Panc1 (cell line): ENCODE results near the gene BCL2L11. TPM values are rescaled to one million over a fixed set of nuclear protein-coding genes. Genes with fewer than 3 reads are reported as not detected.

Experiments
- ATAC-seq: fragments of 200-7000 bp; cut with Tn5 transposase; 2 replicates; pipeline ENCODE4 v1.9.1; 2020; ENCODE audit warnings: mild to moderate bottlenecking, moderate library complexity
- BruUV-seq: library from RNA; stranded (reverse); fragments of 400-500 nt; replicated peaks from 2 replicates; lab custom pipeline; 2021; lab: Mats Ljungman, UMichigan
- CTCF ChIA-PET: fragments of 300-600 bp; sonication (Branson Sonifier 250); formaldehyde crosslinking; loops from one replicate; lab custom pipeline; 2022; ENCODE audit warnings: antibody characterized with exemption; lab: Charles Lee
- POLR2A ChIA-PET: fragments of 300-600 bp; sonication (Branson Sonifier 250); formaldehyde crosslinking; loops from one replicate; lab custom pipeline; 2022; ENCODE audit warnings: antibody characterized with exemption; lab: Charles Lee
- DNase-seq: peaks from one replicate; pipeline ENCODE4 v3.0.0-alpha.2; 2010; ENCODE audit warnings: low read depth, low spot score
- H3K27ac ChIP-seq: 2 replicates; pipeline ENCODE4 v1.5.1; 2011; ENCODE audit warnings: mild to moderate bottlenecking, low read length, inconsistent platforms
- H3K27me3 ChIP-seq: fragments of 200-500 bp; sonication (Bioruptor generic); 2 replicates; pipeline ENCODE4 v1.6.0; 2014; ENCODE audit warnings: low read length, inconsistent platforms; ENCODE audit not compliant: control insufficient read depth, insufficient read depth
- H3K36me3 ChIP-seq: fragments of 200-500 bp; sonication (Bioruptor generic); 2 replicates; pipeline ENCODE4 v1.5.1; 2014; ENCODE audit warnings: inconsistent platforms, mild to moderate bottlenecking, low read length, moderate library complexity; ENCODE audit not compliant: control insufficient read depth, insufficient read depth
- H3K4me1 ChIP-seq: 2 replicates; pipeline ENCODE4 v1.5.1; 2011; ENCODE audit warnings: inconsistent platforms, mild to moderate bottlenecking, low read length, moderate library complexity; ENCODE audit not compliant: control insufficient read depth, insufficient read depth
- H3K4me3 ChIP-seq, 2 experiments: 2 replicates each; pipeline ENCODE4 v1.5.1; 2011 to 2012; ENCODE audit warnings: low read depth in 2 of 2, low read length in 2 of 2, mild to moderate bottlenecking in 2 of 2, inconsistent platforms in 1 of 2, moderate library complexity in 1 of 2
- H3K9me3 ChIP-seq: fragments of 200-500 bp; sonication (Bioruptor generic); 2 replicates; pipeline ENCODE4 v1.5.1; 2014; ENCODE audit warnings: low read depth, mild to moderate bottlenecking, inconsistent platforms, low read length, moderate library complexity; ENCODE audit not compliant: control insufficient read depth, insufficient read depth
- POLR2AphosphoS5 ChIP-seq: IDR thresholded peaks from 2 replicates; pipeline ENCODE4 v1.6.1; 2012; ENCODE audit warnings: mild to moderate bottlenecking, low read depth, low read length, moderate library complexity
- SIN3A ChIP-seq: IDR thresholded peaks from 2 replicates; pipeline ENCODE4 v1.6.1; 2012; ENCODE audit warnings: low read depth, mild to moderate bottlenecking, low read length, moderate library complexity, borderline replicate concordance; ENCODE audit not compliant: insufficient read depth
- TCF7L2 ChIP-seq: IDR thresholded peaks from 2 replicates; pipeline ENCODE4 v1.6.1; 2011; ENCODE audit warnings: mild to moderate bottlenecking, low read depth, low read length, inconsistent platforms
- in situ Hi-C: cut with HindIII; loops from 2 replicates; pipeline ENCODE4 v1.10.0; 2016; ENCODE audit warnings: low sequenced_read_pairs, low pct_unique_long_range_greater_than_20kb
- intact Hi-C: fragments of 100-400 bp; cut with micrococcal nuclease; formaldehyde crosslinking; loops from one replicate; pipeline ENCODE4 v1.10.0; 2022; ENCODE audit not compliant: unreplicated experiment
- total RNA-seq: library from RNA; stranded (reverse); gene quantifications from one replicate; pipeline ENCODE4 v1.2.1, GENCODE V29; 2021; ENCODE audit not compliant: unreplicated experiment
- TF ChIP-seq, protein P1 (sequence below): fragments of 450-650 bp; IDR thresholded peaks from 2 replicates; pipeline ENCODE4 v1.5.1; 2017; ENCODE audit warnings: mild to moderate bottlenecking
- TF ChIP-seq, protein P2 (sequence below), 2 experiments: IDR thresholded peaks; 2 replicates each; pipeline ENCODE4 v1.6.1; 2011 to 2012; ENCODE audit warnings: low read depth in 2 of 2, control low read depth in 1 of 2, low read length in 1 of 2, mild to moderate bottlenecking in 1 of 2, moderate library complexity in 1 of 2; ENCODE audit not compliant: insufficient read depth in 1 of 2

Gene BCL2L11
- total RNA-seq, 1 experiment from 2014 or later, result 43.8 TPM

DNA sequence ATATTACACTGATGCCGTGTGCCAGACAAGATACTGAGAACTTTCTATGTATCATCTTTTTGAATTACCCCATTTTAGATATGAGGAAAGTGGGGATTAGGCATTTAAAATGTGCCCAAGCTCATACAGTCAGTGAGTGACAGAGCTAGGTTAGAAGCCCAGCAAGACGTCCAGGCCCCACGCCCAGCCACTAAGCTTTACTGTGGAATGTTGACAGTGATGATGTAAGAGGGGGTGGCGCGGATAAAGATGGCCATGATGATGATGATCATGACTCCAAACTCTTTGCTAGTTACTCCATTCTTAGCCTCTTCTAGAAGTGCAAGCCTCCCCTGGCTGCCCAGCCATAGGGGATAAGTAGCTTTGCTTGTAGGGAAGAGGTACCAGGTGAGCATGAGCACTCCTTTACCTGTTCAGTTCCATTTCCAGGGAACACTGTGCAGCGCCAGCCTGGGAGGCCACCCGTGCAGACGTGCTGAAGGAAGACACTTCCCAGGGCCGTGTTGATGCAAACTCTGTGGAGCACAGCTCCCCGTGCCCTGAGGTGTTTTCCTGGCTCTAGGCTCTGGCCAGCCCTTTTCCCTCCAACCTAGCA, 65.5 kb downstream of the BCL2L11 start:
- TF ChIP-seq, protein P1, sequence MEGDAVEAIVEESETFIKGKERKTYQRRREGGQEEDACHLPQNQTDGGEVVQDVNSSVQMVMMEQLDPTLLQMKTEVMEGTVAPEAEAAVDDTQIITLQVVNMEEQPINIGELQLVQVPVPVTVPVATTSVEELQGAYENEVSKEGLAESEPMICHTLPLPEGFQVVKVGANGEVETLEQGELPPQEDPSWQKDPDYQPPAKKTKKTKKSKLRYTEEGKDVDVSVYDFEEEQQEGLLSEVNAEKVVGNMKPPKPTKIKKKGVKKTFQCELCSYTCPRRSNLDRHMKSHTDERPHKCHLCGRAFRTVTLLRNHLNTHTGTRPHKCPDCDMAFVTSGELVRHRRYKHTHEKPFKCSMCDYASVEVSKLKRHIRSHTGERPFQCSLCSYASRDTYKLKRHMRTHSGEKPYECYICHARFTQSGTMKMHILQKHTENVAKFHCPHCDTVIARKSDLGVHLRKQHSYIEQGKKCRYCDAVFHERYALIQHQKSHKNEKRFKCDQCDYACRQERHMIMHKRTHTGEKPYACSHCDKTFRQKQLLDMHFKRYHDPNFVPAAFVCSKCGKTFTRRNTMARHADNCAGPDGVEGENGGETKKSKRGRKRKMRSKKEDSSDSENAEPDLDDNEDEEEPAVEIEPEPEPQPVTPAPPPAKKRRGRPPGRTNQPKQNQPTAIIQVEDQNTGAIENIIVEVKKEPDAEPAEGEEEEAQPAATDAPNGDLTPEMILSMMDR, result no peak
- TF ChIP-seq SIN3A (no peak), POLR2AphosphoS5 (no peak), TCF7L2 (no peak)
- TF ChIP-seq, protein P2, sequence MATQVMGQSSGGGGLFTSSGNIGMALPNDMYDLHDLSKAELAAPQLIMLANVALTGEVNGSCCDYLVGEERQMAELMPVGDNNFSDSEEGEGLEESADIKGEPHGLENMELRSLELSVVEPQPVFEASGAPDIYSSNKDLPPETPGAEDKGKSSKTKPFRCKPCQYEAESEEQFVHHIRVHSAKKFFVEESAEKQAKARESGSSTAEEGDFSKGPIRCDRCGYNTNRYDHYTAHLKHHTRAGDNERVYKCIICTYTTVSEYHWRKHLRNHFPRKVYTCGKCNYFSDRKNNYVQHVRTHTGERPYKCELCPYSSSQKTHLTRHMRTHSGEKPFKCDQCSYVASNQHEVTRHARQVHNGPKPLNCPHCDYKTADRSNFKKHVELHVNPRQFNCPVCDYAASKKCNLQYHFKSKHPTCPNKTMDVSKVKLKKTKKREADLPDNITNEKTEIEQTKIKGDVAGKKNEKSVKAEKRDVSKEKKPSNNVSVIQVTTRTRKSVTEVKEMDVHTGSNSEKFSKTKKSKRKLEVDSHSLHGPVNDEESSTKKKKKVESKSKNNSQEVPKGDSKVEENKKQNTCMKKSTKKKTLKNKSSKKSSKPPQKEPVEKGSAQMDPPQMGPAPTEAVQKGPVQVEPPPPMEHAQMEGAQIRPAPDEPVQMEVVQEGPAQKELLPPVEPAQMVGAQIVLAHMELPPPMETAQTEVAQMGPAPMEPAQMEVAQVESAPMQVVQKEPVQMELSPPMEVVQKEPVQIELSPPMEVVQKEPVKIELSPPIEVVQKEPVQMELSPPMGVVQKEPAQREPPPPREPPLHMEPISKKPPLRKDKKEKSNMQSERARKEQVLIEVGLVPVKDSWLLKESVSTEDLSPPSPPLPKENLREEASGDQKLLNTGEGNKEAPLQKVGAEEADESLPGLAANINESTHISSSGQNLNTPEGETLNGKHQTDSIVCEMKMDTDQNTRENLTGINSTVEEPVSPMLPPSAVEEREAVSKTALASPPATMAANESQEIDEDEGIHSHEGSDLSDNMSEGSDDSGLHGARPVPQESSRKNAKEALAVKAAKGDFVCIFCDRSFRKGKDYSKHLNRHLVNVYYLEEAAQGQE (IDR thresholded peaks at IDR 0.05; ENCODE audit: insufficient read depth in 1 of 2, low read depth in 2 of 2, low read length in 1 of 2), result no peak
- ChIA-PET POLR2A (interaction anchor here (0.7 kb wide), 1 partner anchor 351 kb away, joined by 6 read pairs; no protein-coding TSS in a partner anchor), CTCF (no interaction called here)
- Histone ChIP-seq H3K27me3 (no peaks in the 10 kb centered on the region), H3K4me1 (peaks cover 19% of the 10 kb centered on the region), H3K4me3 (no peak overlapping the region), H3K27ac (peak overlapping the region; percentile 51; the same call in 1 of the 2 replicates), H3K36me3 (no peaks in the 10 kb centered on the region), H3K9me3 (no peaks in the 10 kb centered on the region)
- DNase-seq (no peak), ATAC-seq (no peak)
- intact Hi-C loops, result no loop called here
- in situ Hi-C loops, result no loop called here
- no TSS peak for BruUV-seq

DNA sequence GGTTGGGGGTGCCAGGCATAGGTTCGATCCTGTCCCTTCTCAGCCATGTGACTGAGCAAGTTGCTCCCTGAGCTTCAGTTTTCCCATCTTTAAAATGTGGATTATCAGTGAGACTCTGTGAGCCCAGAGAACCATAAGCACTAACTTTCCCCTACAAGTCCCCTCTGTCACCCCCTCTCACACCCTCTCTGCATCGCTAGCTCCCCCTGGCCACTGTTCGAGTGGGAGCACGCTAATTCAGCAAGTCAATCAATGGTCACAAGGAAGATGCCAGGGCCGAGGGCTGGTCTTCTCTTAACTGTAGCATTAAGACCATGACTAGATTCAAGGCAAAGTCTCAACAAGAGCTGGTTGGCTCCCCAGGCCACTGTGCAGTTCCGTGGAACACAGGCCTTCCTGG, 66.2 kb downstream of the BCL2L11 start:
- in situ Hi-C loops, result no loop called here
- H3K27me3 ChIP-seq, result no peaks in the 10 kb centered on the region
- no peak overlapping the region for H3K4me3 ChIP-seq
- CTCF ChIA-PET, result no interaction called here
- peaks cover 19% of the 10 kb centered on the region for H3K4me1 ChIP-seq
- TF ChIP-seq SIN3A (no peak), POLR2AphosphoS5 (no peak), TCF7L2 (no peak)
- TF ChIP-seq, protein P1, result no peak
- TF ChIP-seq, protein P2 (IDR thresholded peaks at IDR 0.05; ENCODE audit: insufficient read depth in 1 of 2, low read depth in 2 of 2, low read length in 1 of 2), result no peak
- H3K36me3 ChIP-seq, result no peaks in the 10 kb centered on the region
- intact Hi-C loops, result no loop called here
- no peak for ATAC-seq
- no peak for DNase-seq
- no peaks in the 10 kb centered on the region for H3K9me3 ChIP-seq
- POLR2A ChIA-PET, result no interaction called here
- H3K27ac ChIP-seq, result no peak overlapping the region; the same call in 1 of the 2 replicates
- BruUV-seq, result no TSS peak
